CD4-positive, alpha-beta T cell (primary cell): ENCODE measurements around the gene ASTN2. TPM values are rescaled to one million over a fixed set of nuclear protein-coding genes. Genes with fewer than 3 reads are reported as not detected.

Experiments used
- ATAC-seq: fragments of 200-7000 bp; cut with Tn5 transposase; one replicate; pipeline ENCODE4 v1.10.0; 2022; ENCODE audit warnings: mild to moderate bottlenecking; ENCODE audit not compliant: poor library complexity
- CTCF ChIA-PET: fragments of 350-600 bp; sonication (Branson Sonifier 250); formaldehyde crosslinking; loops from one replicate; lab custom pipeline; 2021; ENCODE audit warnings: antibody characterized with exemption, inconsistent platforms; lab: Charles Lee
- POLR2A ChIA-PET: fragments of 350-600 bp; sonication (Branson Sonifier 250); formaldehyde crosslinking; loops from one replicate; lab custom pipeline; 2021; ENCODE audit warnings: antibody characterized with exemption, inconsistent platforms; lab: Charles Lee
- DNase-seq, 14 experiments: peaks; one replicate each; pipeline ENCODE4 v3.0.0-alpha.2; 2013 to 2020; ENCODE audit warnings: mixed read lengths in 2 of 14
- H3K27ac ChIP-seq, 2 donors: one replicate each; pipeline versions ENCODE4 v1.5.1 to v1.7.0; 2013; ENCODE audit warnings: low read length in 2 of 2, low read depth in 1 of 2, mild to moderate bottlenecking in 1 of 2
- H3K27me3 ChIP-seq, 2 experiments: 1 replicate in 1 of 2; 2 replicates in 1 of 2; pipeline versions ENCODE4 v1.6.1 to v1.7.0; 2013; ENCODE audit warnings: low read length in 2 of 2, control low read depth in 1 of 2, mild to moderate bottlenecking in 1 of 2, moderate library complexity in 1 of 2; ENCODE audit not compliant: insufficient read depth in 2 of 2, control insufficient read depth in 1 of 2
- H3K36me3 ChIP-seq: one replicate; pipeline ENCODE4 v1.6.1; 2013; ENCODE audit warnings: low read length, control low read depth; ENCODE audit not compliant: insufficient read depth
- H3K4me1 ChIP-seq: one replicate; pipeline ENCODE4 v1.6.1; 2013; ENCODE audit warnings: low read length, control low read depth; ENCODE audit not compliant: insufficient read depth
- H3K4me3 ChIP-seq: one replicate; pipeline ENCODE4 v1.5.1; 2013; ENCODE audit warnings: mild to moderate bottlenecking, low read length, moderate library complexity
- H3K9me3 ChIP-seq, 2 experiments: 1 replicate in 1 of 2; 2 replicates in 1 of 2; pipeline versions ENCODE4 v1.6.1 to v1.7.0; 2013; ENCODE audit warnings: low read length in 2 of 2, mild to moderate bottlenecking in 2 of 2, control low read depth in 1 of 2, moderate library complexity in 1 of 2; ENCODE audit not compliant: control insufficient read depth in 1 of 2, insufficient read depth in 1 of 2
- H3K27ac Mint-ChIP-seq: one replicate; pipeline ENCODE4 v1.8.0; 2020; ENCODE audit warnings: mixed read lengths
- H3K27me3 Mint-ChIP-seq: one replicate; pipeline ENCODE4 v1.8.0; 2021; ENCODE audit warnings: mixed read lengths
- H3K36me3 Mint-ChIP-seq: one replicate; pipeline ENCODE4 v1.8.0; 2021; ENCODE audit warnings: low read depth, mixed read lengths
- H3K4me1 Mint-ChIP-seq: one replicate; pipeline ENCODE4 v1.8.0; 2021; ENCODE audit warnings: low read depth, mixed read lengths
- H3K4me3 Mint-ChIP-seq: one replicate; pipeline ENCODE4 v1.8.0; 2020; ENCODE audit warnings: mild to moderate bottlenecking, mixed read lengths
- H3K9me3 Mint-ChIP-seq: one replicate; pipeline ENCODE4 v1.8.0; 2020; ENCODE audit warnings: mixed read lengths
- intact Hi-C, 2 experiments: fragments of 100-400 bp; cut with DNase I in 1 of 2; cut with micrococcal nuclease in 1 of 2; formaldehyde crosslinking; loops; one replicate each; pipeline versions ENCODE4 v1.15.1 to v1.9.0; 2023 to 2025; cut with DNase I, micrococcal nuclease
- total RNA-seq, 174 experiments: library from RNA in 2 of 174; stranded (reverse) in 2 of 174; gene quantifications; one replicate each; pipeline ENCODE4 v1.2.3 and lab custom pipeline; 2021 to 2026
- TF ChIP-seq, protein P1 (sequence below): fragments of 200-600 bp; IDR thresholded peaks from one replicate; pipeline ENCODE4 v1.8.0; 2022; ENCODE audit warnings: antibody characterized with exemption, mild to moderate bottlenecking

ASTN2 gene
- total RNA-seq, 2 experiments from 2014 or later = 2.3 to 2.4 TPM

DNA sequence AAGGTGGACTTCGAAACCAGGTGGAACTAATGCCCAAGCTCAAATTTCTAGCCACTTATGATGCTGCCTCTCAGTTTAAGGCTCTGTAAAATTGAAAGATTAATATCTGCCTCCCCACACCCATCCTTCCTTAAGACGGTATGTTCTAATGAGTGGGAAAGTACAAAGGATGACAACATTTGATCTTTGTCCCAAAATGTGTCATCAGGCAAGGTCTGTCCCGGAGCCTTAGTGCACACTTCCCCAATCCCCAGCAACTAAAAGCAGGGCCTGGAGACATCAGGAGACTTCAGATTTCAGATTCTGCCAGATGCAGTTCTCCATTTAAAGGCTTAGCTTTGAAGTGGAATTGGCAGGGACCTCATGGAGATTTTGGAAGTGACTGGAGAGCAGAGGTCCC is 316.5 kb downstream of the ASTN2 start:
- CTCF ChIA-PET = no interaction called here

DNA sequence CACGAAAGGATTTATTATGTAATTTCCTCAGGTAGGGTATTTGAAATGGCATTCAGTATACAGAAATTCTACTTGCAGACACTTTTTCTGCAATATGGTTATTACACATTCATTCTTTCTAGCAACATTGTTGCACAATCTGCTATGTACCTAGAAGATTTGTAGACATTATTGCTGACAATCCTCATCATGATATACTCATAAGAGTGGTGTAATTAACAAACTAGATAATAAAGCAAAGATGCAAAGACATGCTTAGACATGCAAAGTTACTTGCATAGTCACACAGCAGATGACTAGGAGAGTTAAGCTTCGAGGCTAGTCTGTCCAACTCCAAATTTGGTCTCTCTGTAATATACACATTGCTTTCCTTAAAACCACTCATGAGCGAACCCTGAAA is 317.1 kb downstream of the ASTN2 start:
- Mint-ChIP-seq H3K9me3 (peaks cover 7% of the 10 kb centered on the region), H3K36me3 (no peaks in the 10 kb centered on the region), H3K4me1 (no peaks in the 10 kb centered on the region), H3K27ac (no peak overlapping the region), H3K4me3 (no peak overlapping the region), H3K27me3 (no peaks in the 10 kb centered on the region)
- ATAC-seq (no peak), DNase-seq (no peak)
- Histone ChIP-seq H3K36me3 (no peaks in the 10 kb centered on the region), H3K4me3 (no peak overlapping the region), H3K27ac (no peak overlapping the region), H3K9me3 (no peaks in the 10 kb centered on the region), H3K4me1 (no peaks in the 10 kb centered on the region), H3K27me3 (no peaks in the 10 kb centered on the region)
- ChIA-PET POLR2A (no interaction called here), CTCF (no interaction called here)
- intact Hi-C loops = no loop called here
- TF ChIP-seq, protein P1, sequence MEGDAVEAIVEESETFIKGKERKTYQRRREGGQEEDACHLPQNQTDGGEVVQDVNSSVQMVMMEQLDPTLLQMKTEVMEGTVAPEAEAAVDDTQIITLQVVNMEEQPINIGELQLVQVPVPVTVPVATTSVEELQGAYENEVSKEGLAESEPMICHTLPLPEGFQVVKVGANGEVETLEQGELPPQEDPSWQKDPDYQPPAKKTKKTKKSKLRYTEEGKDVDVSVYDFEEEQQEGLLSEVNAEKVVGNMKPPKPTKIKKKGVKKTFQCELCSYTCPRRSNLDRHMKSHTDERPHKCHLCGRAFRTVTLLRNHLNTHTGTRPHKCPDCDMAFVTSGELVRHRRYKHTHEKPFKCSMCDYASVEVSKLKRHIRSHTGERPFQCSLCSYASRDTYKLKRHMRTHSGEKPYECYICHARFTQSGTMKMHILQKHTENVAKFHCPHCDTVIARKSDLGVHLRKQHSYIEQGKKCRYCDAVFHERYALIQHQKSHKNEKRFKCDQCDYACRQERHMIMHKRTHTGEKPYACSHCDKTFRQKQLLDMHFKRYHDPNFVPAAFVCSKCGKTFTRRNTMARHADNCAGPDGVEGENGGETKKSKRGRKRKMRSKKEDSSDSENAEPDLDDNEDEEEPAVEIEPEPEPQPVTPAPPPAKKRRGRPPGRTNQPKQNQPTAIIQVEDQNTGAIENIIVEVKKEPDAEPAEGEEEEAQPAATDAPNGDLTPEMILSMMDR = no peak

More for the DNA sequence above, 316.5 kb downstream of the ASTN2 start:
- DNase-seq (no peak), ATAC-seq (no peak)
- TF ChIP-seq, protein P1 = no peak
- POLR2A ChIA-PET = no interaction called here
- H3K9me3 ChIP-seq = peaks cover 0 to under 1% of the 10 kb centered on the region in 2 experiments
- H3K4me1 Mint-ChIP-seq = no peaks in the 10 kb centered on the region
- peaks cover 7% of the 10 kb centered on the region for H3K9me3 Mint-ChIP-seq
- H3K4me3 Mint-ChIP-seq = no peak overlapping the region
- no peaks in the 10 kb centered on the region for H3K27me3 Mint-ChIP-seq
- intact Hi-C loops = no loop called here
- H3K4me1 ChIP-seq = no peaks in the 10 kb centered on the region
- no peaks in the 10 kb centered on the region for H3K36me3 ChIP-seq
- no peaks in the 10 kb centered on the region for H3K27me3 ChIP-seq
- H3K27ac ChIP-seq = no peak overlapping the region
- no peaks in the 10 kb centered on the region for H3K36me3 Mint-ChIP-seq
- H3K27ac Mint-ChIP-seq = no peak overlapping the region
- H3K4me3 ChIP-seq = no peak overlapping the region

DNA sequence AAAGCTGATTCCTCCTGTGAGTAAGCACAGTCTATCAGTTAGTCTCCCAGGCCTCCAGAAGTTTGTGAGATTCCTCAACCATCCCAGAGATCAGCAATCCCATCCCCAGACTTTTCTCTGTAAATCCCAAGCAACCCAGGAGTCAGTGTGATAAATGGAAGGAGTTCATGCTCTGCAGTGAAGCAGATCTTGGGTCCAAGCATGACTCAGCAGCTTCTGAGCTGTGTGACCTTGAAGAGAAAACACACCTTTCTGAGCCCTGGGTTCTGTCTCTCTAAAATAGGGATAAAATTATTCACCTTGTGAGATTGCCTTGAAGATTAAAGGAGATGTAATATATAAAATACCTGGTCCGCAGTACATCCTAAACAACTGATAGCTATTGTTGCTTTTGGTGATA is 318.7 kb downstream of the ASTN2 start:
- no peaks in the 10 kb centered on the region for H3K9me3 ChIP-seq
- TF ChIP-seq, protein P1 = no peak
- H3K27me3 ChIP-seq = no peaks in the 10 kb centered on the region
- no peaks in the 10 kb centered on the region for H3K4me1 ChIP-seq
- no peaks in the 10 kb centered on the region for H3K4me1 Mint-ChIP-seq
- H3K27ac Mint-ChIP-seq = no peak overlapping the region
- H3K36me3 ChIP-seq = no peaks in the 10 kb centered on the region
- no peak overlapping the region for H3K27ac ChIP-seq
- no peak overlapping the region for H3K4me3 ChIP-seq
- ChIA-PET POLR2A (no interaction called here), CTCF (no interaction called here)
- intact Hi-C loops = no loop called here
- no peak overlapping the region for H3K4me3 Mint-ChIP-seq
- H3K27me3 Mint-ChIP-seq = no peaks in the 10 kb centered on the region
- H3K9me3 Mint-ChIP-seq = peaks cover 5% of the 10 kb centered on the region
- H3K36me3 Mint-ChIP-seq = no peaks in the 10 kb centered on the region
- ATAC-seq (no peak), DNase-seq (no peak)
